B cell (primary cell): ENCODE measurements around the gene ZNF319. TPM values are rescaled to one million over a fixed set of nuclear protein-coding genes. Genes with fewer than 3 reads are reported as not detected.

ENCODE experiments used
- ATAC-seq: fragments of 200-7000 bp; cut with Tn5 transposase; one replicate; pipeline ENCODE4 v1.10.0; 2021; ENCODE audit warnings: low read depth, mild to moderate bottlenecking, moderate number of reproducible peaks, moderate library complexity
- CTCF ChIA-PET: fragments of 350-600 bp; sonication (Branson Sonifier 250); formaldehyde crosslinking; loops from one replicate; lab custom pipeline; 2021; ENCODE audit warnings: antibody characterized with exemption, inconsistent platforms; lab: Charles Lee
- POLR2A ChIA-PET: fragments of 350-600 bp; sonication (Branson Sonifier 250); formaldehyde crosslinking; loops from one replicate; lab custom pipeline; 2021; ENCODE audit warnings: antibody characterized with exemption; lab: Charles Lee
- DNase-seq: peaks from one replicate; pipeline ENCODE4 v3.0.0; 2013
- H2AFZ ChIP-seq: 2 replicates; pipeline ENCODE4 v1.6.1; 2012; ENCODE audit warnings: mild to moderate bottlenecking, low read depth, low read length; ENCODE audit not compliant: insufficient read depth, poor library complexity, severe bottlenecking
- H3K27ac ChIP-seq, 2 donors: 1 replicate in 1 of 2; 2 replicates in 1 of 2; pipeline ENCODE4 v1.5.1; 2012 to 2013; ENCODE audit warnings: low read length in 2 of 2, mild to moderate bottlenecking in 2 of 2, moderate library complexity in 1 of 2
- H3K27me3 ChIP-seq, 4 experiments: fragments of 200-600 bp in 1 of 4; sonication (generic) in 1 of 4; replicated peaks in 1 of 4; 1 replicate in 2 of 4; 2 replicates in 2 of 4; pipeline versions ENCODE4 v1.6.1 to v1.7.0; 2013 to 2016; ENCODE audit warnings: low read length in 3 of 4, mild to moderate bottlenecking in 2 of 4, mixed read lengths in 1 of 4, moderate library complexity in 1 of 4; ENCODE audit not compliant: insufficient read depth in 4 of 4, control insufficient read depth in 3 of 4; ENCODE audit errors: control extremely low read depth in 1 of 4
- H3K36me3 ChIP-seq, 2 experiments: replicated peaks in 1 of 2; 1 replicate in 1 of 2; 2 replicates in 1 of 2; pipeline versions ENCODE4 v1.6.1 to v1.7.1; 2013; ENCODE audit warnings: low read length in 1 of 2; ENCODE audit not compliant: insufficient read depth in 2 of 2, control insufficient read depth in 1 of 2; ENCODE audit errors: control extremely low read depth in 1 of 2, extremely low read depth in 1 of 2
- H3K4me1 ChIP-seq, 2 donors: fragments of 200-600 bp in 1 of 2; sonication (generic) in 1 of 2; 1 replicate in 1 of 2; 2 replicates in 1 of 2; pipeline versions ENCODE4 v1.5.1 to v1.6.1; 2013 to 2017; ENCODE audit warnings: low read length in 2 of 2; ENCODE audit not compliant: control insufficient read depth in 2 of 2, insufficient read depth in 2 of 2
- H3K4me2 ChIP-seq: replicated peaks from 2 replicates; pipeline ENCODE3; 2012; ENCODE audit warnings: mild to moderate bottlenecking, low read depth, low read length; ENCODE audit not compliant: poor library complexity, severe bottlenecking
- H3K4me3 ChIP-seq, 5 experiments: fragments of 200-600 bp in 1 of 5; sonication (generic) in 1 of 5; 1 replicate in 3 of 5; 2 replicates in 2 of 5; pipeline versions ENCODE4 v1.5.1 to v1.7.0; 2011 to 2016; ENCODE audit warnings: low read length in 4 of 5, mild to moderate bottlenecking in 4 of 5, low read depth in 2 of 5, control low read depth in 1 of 5, moderate library complexity in 1 of 5; ENCODE audit not compliant: insufficient read depth in 1 of 5; ENCODE audit errors: control extremely low read depth in 1 of 5, extremely low read depth in 1 of 5
- H3K79me2 ChIP-seq: fragments of 200-600 bp; sonication (generic); one replicate; pipeline ENCODE4 v1.6.0; 2016; ENCODE audit warnings: low read length; ENCODE audit not compliant: control insufficient read depth, insufficient read depth
- H3K9ac ChIP-seq: fragments of 200-600 bp; sonication (generic); 2 replicates; pipeline ENCODE4 v1.6.1; 2017; ENCODE audit warnings: mild to moderate bottlenecking, low read length, moderate library complexity
- H3K9me3 ChIP-seq, 3 donors: one replicate each; pipeline versions ENCODE4 v1.6.1 to v1.7.1; 2013; ENCODE audit warnings: low read length in 2 of 3; ENCODE audit not compliant: control insufficient read depth in 2 of 3, insufficient read depth in 1 of 3; ENCODE audit errors: control extremely low read depth in 1 of 3
- H4K20me1 ChIP-seq: 2 replicates; pipeline ENCODE4 v1.6.0; 2012; ENCODE audit warnings: mild to moderate bottlenecking, low read length; ENCODE audit not compliant: insufficient read depth, control insufficient read depth, poor library complexity, severe bottlenecking
- H3K27ac Mint-ChIP-seq: one replicate; pipeline ENCODE4 v1.8.0; 2021; ENCODE audit warnings: mixed read lengths
- H3K27me3 Mint-ChIP-seq: one replicate; pipeline ENCODE4 v1.8.0; 2021; ENCODE audit warnings: mixed read lengths
- H3K4me1 Mint-ChIP-seq: one replicate; pipeline ENCODE4 v1.8.0; 2021; ENCODE audit warnings: mixed read lengths
- H3K4me3 Mint-ChIP-seq: one replicate; pipeline ENCODE4 v1.8.0; 2021; ENCODE audit warnings: mixed read lengths
- H3K9me3 Mint-ChIP-seq: one replicate; pipeline ENCODE4 v1.8.0; 2022; ENCODE audit warnings: mixed read lengths; ENCODE audit not compliant: insufficient read depth
- CTCF ChIP-seq: fragments of 200-600 bp; IDR thresholded peaks from one replicate; pipeline ENCODE4 v1.8.0; 2022; ENCODE audit warnings: antibody characterized with exemption, mild to moderate bottlenecking
- EZH2 ChIP-seq: IDR thresholded peaks from 2 replicates; pipeline ENCODE4 v1.6.1; 2012; ENCODE audit warnings: borderline replicate concordance, low read depth, mild to moderate bottlenecking, moderate library complexity, low read length; ENCODE audit not compliant: insufficient read depth, poor library complexity, severe bottlenecking
- whole genome bisulfite sequencing: methylation state at CpG from one replicate; pipeline ENCODE4 v1.1.5; 2013; ENCODE audit warnings: missing lambda C conversion rate; ENCODE audit not compliant: insufficient coverage; 5-methylcytosine and 5-hydroxymethylcytosine counted together
- intact Hi-C: fragments of 100-400 bp; cut with micrococcal nuclease; formaldehyde crosslinking; loops from one replicate; pipeline ENCODE4 v1.10.0; 2022
- polyA plus RNA-seq: library from polyadenylated mRNA; depleted of rRNA; stranded (reverse); fragments of >200 nt; gene quantifications from 2 replicates; pipeline ENCODE4 v1.2.3, GENCODE V29; 2012
- total RNA-seq, 2 donors: library from RNA; stranded (reverse); fragments of 120-200 nt in 1 of 2; gene quantifications; 1 replicate in 1 of 2; 2 replicates in 1 of 2; pipeline versions ENCODE4 v1.2.3 to v1.2.4, GENCODE V29; 2013 to 2022

The ZNF319 gene
- total and polyA plus RNA-seq, 2 donors (not counting 1 experiment from before 2014, with no cell fraction given): 12.4 to 15.1 TPM

- no peak overlapping the region for H3K4me2 ChIP-seq
- CTCF ChIA-PET: interaction anchor here (1.2 kb wide), 1 partner anchor 19 kb away, joined by 3 read pairs; no protein-coding TSS in a partner anchor
- H3K9me3 ChIP-seq: peaks cover 0 to 11% (median 0%) of the 10 kb centered on the region in 3 donors
- H3K36me3 ChIP-seq: no peaks in the 10 kb centered on the region
- WGBS: 88% methylated on average over 7 of the region's 7 CpGs
- no peaks in the 10 kb centered on the region for H3K4me1 ChIP-seq
- Mint-ChIP-seq H3K9me3 (no peaks in the 10 kb centered on the region), H3K4me3 (no peak overlapping the region), H3K27ac (no peak overlapping the region), H3K4me1 (no peaks in the 10 kb centered on the region), H3K27me3 (peaks cover 9% of the 10 kb centered on the region)
- H3K27ac ChIP-seq: no peak overlapping the region
- intact Hi-C loops: no loop called here
- TF ChIP-seq CTCF: no peak
- TF ChIP-seq EZH2: no peak
- no peak overlapping the region for H3K9ac ChIP-seq
- H3K4me3 ChIP-seq: no peak overlapping the region
- H3K27me3 ChIP-seq: no peaks in the 10 kb centered on the region
- POLR2A ChIA-PET: no interaction called here
- H2AFZ ChIP-seq: no peak overlapping the region
- no peak for DNase-seq
- no peaks in the 10 kb centered on the region for H3K79me2 ChIP-seq
- no peak for ATAC-seq
- H4K20me1 ChIP-seq: no peaks in the 10 kb centered on the region
Measured at GRCh38 chr16:57960826-57961472, 39.5 kb downstream of the ZNF319 start.

- Histone ChIP-seq H3K27ac (no peak overlapping the region), H2AFZ (no peak overlapping the region), H3K9ac (no peak overlapping the region), H3K4me3 (no peak overlapping the region), H3K4me2 (no peak overlapping the region), H3K36me3 (no peaks in the 10 kb centered on the region), H4K20me1 (no peaks in the 10 kb centered on the region), H3K27me3 (no peaks in the 10 kb centered on the region), H3K9me3 (peaks cover 0 to 11% (median 0%) of the 10 kb centered on the region in 3 donors), H3K4me1 (no peaks in the 10 kb centered on the region), H3K79me2 (no peaks in the 10 kb centered on the region)
- WGBS: 68% methylated on average over 3 of the region's 10 CpGs
- DNase-seq: no peak
- Mint-ChIP-seq H3K4me3 (no peak overlapping the region), H3K4me1 (no peaks in the 10 kb centered on the region), H3K27ac (no peak overlapping the region), H3K9me3 (no peaks in the 10 kb centered on the region), H3K27me3 (peaks cover 9% of the 10 kb centered on the region)
- ChIA-PET CTCF (no interaction called here), POLR2A (no interaction called here)
- intact Hi-C loops: no loop called here
- no peak for TF ChIP-seq CTCF
- TF ChIP-seq EZH2: no peak
- ATAC-seq: no peak
Measured at GRCh38 chr16:57960310-57960709, 40.2 kb downstream of the ZNF319 start.
